RPMI7951 (cell line): ENCODE results near the gene NCK1. TPM values are rescaled to one million over a fixed set of nuclear protein-coding genes. Genes with fewer than 3 reads are reported as not detected.

Experiments used
- DNase-seq: peaks from one replicate; pipeline ENCODE4 v3.0.0-alpha.2; 2012; ENCODE audit warnings: low read depth
- total RNA-seq: library from RNA; depleted of rRNA; stranded (reverse); fragments of >200 nt; shearing (Covaris generic); gene quantifications from 2 replicates; pipeline ENCODE4 v1.2.3, GENCODE V29; 2014; rRNA removed

NCK1 gene
- 35.8 and 37.0 TPM in 2 replicates for total RNA-seq

- peak; percentile 99 for DNase-seq
Observed at GRCh38 chr3:136861890-136862616, at the start of gene NCK1. Gene NCK1, plus strand, starts transcription at chr3:136862208. Its CDS starts 65,794 bp downstream, at chr3:136928002.

GRCh38 chr3:136817448-136817847 lies 44.6 kb upstream of the NCK1 start:
- peak; percentile 63 for DNase-seq

DNA sequence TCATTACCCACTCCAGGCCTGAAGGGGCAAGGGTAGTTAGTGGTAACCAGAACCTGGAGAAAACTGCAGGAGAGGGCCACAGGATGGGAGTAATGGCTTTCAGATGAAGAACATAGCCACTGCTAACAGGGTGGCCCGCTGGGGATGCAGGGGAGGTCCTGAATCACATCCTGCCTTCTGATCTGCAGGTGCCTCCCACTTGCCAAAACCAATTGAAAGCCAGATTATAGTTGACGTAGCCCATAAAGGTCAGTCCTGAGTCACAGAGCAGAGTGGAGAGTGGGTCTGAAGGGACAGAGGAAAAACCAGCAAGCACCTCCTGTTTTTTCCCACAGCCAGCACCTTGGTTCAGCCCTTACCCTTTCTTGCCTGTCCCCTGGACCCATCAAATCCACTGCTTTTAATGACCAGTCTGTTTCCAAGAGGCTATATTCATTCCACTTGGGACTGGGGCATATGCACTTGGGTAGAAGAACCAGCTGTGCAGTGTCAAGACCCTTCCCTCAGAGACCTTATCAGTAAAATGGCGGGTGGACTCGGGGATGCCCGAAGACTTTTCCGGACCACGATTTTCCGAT lies 43.7 kb upstream of the NCK1 start:
- peak; percentile 94 for DNase-seq

GRCh38 chr3:136818769-136819391 lies 43.1 kb upstream of the NCK1 start, which contains the start of gene SLC35G2:
Gene SLC35G2, plus strand, starts transcription at chr3:136819126. Its CDS starts 35,335 bp downstream, at chr3:136854461.
- peak; percentile 69 for DNase-seq

DNA sequence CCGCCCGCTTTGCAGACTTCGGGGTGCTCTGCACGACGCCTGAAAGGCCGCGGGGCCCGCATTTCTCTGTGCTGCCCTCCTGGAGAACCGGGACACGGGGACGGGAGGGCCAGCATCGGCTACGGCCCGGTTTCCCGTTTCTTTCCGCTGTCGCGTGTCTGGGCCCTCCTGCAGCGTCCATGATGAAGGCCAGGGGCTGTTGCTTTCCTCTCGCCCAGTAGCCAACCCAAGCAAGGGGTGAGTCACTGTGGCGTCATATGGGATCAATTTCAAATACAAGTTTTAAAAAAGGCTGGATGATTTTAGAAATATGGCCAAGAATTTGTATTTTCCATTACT lies 42.6 kb upstream of the NCK1 start:
- DNase-seq = peak; percentile 73

- DNase-seq = peak; percentile 70
Observed at GRCh38 chr3:136819731-136820679, 42.0 kb upstream of the NCK1 start.

GRCh38 chr3:136831461-136831860 lies 30.5 kb upstream of the NCK1 start:
- DNase-seq = no peak

- DNase-seq = no peak
Observed at GRCh38 chr3:136835089-136835812, 26.8 kb upstream of the NCK1 start.

DNA sequence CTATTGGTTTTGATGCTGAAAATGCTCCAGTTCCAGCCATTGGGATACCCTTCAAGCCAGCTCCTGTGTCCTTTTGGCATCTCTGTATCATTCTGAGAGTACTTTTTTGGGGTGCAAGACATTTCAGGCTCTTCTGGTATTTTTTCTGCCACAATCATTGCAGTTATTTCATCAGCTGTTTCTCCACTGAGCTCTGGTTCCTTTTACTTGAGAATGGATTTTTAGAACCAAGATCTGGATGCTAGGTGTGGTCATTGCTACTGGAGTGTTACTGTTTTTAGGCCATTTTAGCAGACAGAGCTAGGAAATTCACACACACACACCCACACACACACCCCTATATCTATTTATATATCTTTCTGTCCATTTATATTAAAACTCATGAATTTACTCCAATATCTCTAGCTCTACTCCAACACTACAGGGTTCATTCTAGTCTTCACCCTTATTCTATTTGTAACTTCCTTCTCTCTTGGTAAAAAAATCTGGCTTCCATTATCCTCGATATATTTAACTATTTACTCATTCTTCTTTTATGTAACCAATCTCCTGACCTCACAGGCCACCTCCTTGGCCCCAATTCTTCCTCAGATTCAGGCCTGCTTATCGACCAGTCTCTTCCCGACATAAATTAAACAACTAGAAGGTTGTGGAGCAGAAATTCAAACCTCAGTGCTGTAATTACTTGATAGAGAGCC lies 26.0 kb upstream of the NCK1 start:
- DNase-seq = peak; percentile 37

GRCh38 chr3:136836511-136837156 lies 25.4 kb upstream of the NCK1 start:
- DNase-seq = no peak

- peak; percentile 69 for DNase-seq
Observed at GRCh38 chr3:136838641-136839555, 23.1 kb upstream of the NCK1 start.

DNA sequence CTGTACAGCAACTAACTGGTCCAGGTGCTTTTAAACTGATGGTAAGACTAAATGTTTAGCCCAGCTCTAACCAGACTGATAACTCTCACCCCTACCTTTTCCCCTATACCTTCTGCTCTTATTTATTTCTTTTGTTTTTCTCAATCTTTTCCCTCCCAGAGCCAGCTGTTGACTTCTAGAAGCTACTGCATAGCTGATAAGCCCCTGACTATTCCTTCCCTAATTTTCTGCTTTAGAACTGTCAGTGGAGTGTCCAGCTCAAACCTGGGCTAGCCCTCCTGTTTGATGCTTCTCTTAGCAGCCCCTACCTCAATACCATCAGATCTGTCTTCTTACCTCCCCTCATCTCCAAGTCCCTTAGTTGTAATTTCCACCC lies 22.5 kb upstream of the NCK1 start:
- DNase-seq = no peak

DNA sequence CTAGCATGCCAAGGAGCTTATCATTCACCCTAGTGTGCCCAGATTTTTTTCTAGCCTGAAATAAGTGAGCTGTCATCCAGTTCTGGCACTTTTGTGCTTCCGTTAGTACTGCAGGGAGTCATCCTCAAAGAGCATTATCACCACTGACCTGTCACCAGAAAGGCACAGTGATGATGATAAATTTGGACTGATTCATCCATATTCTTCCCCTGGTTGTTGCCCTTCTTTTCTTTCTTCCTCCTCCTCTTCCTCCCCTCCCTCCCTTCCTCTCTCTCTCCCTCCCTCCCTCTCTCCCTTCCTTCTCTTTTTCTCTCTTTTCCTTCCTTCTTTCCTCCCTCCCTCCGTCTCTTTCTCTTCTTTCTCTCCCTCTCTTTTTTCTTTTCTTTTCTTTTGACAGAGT lies 21.8 kb upstream of the NCK1 start:
- peak; percentile 29 for DNase-seq

DNA sequence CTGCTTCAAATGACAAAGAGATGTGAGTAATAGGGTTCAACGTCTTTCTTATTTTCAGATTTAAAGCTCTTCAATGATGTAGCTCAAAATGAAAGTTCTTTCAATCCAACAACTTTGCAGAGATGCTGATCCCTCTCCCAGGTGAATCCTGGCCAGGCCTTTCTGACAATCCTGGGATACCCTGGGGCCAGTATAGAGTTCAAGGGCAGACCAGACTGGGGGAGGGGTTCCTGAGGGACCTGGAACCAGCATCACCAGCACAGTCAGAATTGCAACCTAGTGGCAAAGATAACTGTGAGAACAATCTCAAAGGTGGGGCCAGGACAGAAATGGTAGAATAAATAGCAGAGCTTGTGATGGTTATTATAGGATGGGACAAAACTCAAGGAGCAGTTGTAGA lies 19.7 kb upstream of the NCK1 start:
- no peak for DNase-seq

DNA sequence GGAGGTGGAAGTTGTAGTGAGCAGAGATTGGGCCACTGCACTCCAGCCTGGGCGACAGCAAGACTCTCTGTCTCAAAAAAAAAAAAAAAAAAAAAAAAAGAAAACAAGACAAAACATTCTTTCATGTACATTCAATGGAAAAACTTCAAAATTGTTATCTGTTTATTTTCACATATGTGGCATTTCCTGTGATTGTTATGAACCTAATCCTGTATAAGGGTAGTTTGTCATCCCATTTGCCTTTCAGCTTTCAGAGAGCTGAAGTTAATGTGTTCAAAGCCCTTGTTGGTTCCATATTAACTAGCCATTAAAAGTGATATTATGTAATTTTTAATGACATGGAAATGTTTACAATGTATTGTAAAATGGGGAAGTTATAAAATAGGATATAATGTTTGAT lies 17.3 kb upstream of the NCK1 start:
- no peak for DNase-seq

DNA sequence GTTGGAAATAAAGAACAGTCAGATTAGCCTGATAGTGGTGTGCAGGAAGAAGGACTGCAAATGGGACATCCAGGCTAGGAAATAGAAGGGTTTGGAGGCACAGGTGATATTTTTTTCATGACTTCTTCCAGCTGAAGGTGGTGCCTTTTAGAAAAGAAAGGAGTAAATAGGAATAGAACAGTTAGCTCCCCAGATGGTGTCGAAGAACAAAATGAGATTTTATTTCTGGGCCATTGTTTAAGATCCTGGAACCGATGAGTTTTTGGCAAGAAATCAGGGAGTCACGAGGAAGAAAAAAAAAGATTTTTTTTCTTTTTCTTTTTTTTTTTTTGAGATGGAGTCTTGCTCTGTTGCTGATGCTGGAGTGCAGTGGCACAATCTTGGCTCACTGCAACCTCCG lies 9.8 kb upstream of the NCK1 start:
- no peak for DNase-seq

DNA sequence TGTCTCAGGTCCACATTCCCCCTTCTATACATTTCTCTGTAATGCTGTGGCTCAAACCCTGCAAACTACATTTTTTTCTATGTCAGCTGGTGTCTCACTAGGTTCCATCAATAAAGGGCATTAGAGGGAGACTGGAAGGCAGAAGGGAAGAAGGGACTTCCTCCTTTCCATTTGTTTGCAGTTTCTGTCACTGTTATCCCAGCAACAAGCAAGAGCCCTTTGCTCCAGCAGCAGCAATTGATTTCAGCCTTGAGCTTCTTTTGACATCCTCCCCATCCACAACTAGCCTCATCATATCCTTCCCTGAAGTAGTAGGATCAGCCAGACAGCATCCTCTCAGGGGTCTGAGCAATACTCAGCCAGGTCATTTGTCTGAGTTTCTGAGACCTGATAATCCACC lies 5.3 kb upstream of the NCK1 start:
- no peak for DNase-seq

DNA sequence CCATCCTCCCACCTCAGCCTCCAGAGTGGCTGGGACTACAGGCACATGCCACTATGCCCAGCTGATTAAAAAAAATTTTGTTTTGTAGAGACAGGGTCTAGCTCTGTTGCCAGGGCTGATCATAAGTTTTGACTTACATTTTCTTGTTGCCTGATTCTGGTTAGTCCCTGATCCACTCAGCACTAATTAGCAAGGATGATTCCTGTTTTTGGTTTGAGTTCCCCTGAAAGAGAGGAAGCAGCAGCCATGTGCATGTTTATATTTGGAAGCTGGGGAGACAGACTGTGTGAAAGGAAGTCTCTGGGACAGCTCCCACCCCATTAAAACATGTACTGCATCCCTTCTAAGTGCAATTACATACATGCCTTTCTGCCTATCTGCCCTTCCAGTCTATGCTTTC lies 3.6 kb upstream of the NCK1 start:
- no peak for DNase-seq

DNA sequence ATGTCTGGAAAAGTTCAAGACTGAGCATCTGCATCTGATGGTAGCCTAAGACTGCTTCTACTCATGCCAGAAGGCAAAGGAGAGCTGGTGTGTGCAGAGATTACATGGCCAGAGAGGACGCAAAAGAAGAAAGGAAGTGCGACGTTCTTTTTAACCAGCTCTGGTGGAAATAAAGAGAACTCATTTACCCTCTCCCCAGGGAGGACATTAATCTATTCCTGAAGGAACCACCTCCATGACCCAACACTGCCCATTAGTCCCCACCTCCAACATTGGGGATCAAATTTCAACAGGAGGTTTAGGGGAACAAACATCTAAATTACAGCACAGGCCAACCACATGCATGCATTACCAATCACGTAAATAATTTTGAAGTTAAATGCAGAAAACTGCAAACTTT lies 1.5 kb upstream of the NCK1 start:
- peak; percentile 35 for DNase-seq
